ENCODE data around the gene GUCY1A1. TPM values are rescaled to one million over a fixed set of nuclear protein-coding genes. Genes with fewer than 3 reads are reported as not detected.

The GUCY1A1 gene
- total RNA-seq, 1 donor from 2014 or later = 136 TPM

GRCh38 chr4:155692361-155692760 is 25.7 kb downstream of the GUCY1A1 start:
- no peak for DNase-seq

DNA sequence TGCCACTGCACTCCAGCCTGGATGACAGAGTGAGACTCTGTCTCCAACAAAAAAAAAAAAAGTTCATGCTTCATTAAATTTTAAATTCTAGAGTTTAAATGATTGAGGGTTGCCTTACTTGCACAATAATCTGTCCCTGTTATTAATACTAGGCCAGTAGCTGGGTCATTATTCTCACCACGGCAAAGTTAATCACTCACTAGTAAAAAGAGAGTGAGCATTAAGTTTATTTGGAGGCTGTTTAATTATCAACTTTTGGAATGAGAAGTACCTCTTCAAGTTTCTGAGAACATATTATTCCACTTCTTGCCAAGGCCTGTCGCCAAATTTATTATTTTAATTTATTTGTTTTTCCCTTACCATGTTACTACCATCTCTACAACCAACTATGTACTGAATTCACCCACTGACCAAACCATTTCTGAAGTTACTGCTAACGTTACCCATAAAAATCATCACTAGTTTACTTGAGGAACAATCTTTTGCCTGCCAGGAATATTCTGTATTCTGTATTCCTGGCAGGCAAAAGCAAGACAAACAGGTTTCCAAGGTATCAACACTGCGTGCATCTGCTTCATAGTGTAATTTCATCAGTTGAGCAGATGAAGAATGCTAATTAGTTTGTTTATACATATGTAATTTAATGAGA is 26.5 kb downstream of the GUCY1A1 start:
- no peak for DNase-seq

GRCh38 chr4:155694100-155694785 is 27.6 kb downstream of the GUCY1A1 start:
- no peak for DNase-seq

GRCh38 chr4:155696226-155696625 is 29.6 kb downstream of the GUCY1A1 start:
- no peak for DNase-seq

DNA sequence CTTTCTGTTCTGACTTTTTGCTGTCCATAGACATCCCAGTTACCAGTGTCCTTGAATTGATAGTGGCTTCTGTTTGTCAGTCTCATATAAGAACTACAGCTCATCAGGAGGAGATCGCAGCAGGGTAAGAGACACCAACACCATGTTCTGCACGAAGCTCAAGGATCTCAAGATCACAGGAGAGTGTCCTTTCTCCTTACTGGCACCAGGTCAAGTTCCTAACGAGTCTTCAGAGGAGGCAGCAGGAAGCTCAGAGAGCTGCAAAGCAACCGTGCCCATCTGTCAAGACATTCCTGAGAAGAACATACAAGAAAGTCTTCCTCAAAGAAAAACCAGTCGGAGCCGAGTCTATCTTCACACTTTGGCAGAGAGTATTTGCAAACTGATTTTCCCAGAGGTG is 30.1 kb downstream of the GUCY1A1 start:
- no peak for DNase-seq

GRCh38 chr4:155701827-155702226 is 35.2 kb downstream of the GUCY1A1 start:
- no peak for DNase-seq

DNA sequence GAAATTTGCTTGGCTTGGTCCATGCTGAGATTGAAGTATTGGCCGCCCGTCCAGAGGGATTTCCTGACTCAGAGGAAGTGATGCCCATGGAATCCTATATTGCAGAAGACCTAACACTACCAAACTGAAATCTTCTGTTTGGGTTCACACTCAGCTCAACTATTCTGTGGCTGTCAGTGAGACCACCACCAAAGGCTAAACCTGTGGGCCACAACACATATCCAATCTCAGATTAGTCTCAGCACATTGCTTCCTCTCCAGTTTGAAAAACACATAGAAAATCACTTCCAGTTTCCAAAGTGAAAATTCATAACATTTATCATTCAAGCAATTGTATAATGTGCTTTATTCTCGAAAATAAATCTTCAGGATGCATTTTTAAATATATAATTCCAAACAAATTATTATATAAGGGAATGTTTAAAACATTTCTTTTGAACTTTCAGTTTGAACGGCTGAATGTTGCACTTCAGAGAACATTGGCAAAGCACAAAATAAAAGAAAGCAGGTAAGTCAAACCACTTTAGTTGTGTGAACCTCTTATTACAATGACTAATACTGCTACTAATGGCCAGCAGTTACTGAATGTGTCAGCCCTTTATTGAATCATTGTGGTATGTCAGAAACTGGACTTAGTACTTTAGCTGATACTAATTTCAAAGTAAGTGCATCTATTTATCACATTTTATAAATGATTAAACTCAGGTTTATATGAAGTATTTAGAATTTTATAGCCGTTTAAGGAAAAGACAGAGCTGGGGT is 37.0 kb downstream of the GUCY1A1 start:
- no peak for DNase-seq

DNA sequence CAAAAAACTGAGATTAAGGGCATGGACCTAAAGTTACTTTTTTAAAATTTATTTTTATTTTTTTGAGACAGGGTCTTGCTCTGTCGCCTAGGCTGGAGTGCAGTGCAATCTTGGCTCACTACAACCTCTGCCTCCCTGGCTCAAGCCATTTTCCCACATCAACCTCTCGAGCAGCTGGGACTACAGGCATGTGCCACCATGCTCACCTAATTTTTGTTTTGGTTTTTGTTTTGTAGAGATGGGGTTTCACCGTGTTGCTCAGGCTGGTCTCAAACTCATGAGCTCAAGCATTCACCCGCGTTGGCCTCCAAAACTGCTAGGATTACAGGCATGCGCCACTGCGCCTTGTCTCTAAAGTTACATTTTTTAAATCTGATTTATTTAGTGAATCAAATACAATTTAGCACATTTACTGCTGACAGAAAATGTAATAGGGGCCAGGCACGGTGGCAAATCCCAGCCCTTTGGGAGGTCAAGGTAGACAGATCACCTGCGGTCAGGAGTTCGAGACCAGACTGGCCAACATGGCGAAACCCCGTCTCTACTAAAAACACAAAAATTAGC is 38.3 kb downstream of the GUCY1A1 start:
- no peak for DNase-seq

DNA sequence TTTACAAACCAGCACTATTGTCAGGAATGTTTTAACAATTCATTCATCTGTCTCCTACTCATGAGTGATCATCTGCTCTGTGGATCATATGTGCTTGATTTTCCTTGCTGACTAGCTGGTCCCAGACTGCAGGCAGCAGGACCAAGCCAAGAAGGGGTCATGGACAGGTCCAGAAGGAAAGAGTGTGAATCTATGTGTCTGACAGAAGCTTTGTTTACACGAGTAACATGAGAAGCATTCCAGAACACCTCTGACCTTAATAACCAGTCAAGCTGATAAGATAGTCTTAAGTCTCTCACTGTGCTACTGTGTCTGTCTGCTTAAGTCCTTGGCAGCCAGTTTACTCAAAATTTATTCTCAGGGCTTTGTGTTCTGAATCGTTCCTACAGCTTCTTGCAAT is 39.0 kb downstream of the GUCY1A1 start:
- no peak for DNase-seq

DNA sequence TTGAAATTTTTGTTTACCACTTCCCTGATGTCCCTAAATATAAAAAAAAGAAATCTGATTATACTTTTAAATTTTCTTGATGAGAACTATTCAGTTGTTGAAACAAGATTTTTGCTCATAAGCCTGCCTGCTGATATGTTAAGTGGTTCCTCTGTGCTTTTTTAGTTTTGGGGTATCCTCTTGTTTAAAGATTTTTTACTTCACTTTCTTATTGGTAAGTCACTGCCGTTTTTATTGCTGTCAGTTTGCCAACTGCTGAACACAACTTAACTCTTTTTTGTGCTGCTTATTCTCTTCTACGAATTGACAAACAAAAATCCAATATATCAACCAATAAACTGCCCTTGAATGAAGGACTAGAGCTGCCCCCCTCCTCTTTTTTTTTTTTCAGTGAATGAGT is 39.5 kb downstream of the GUCY1A1 start:
- DNase-seq = no peak

GRCh38 chr4:155707251-155707650 is 40.6 kb downstream of the GUCY1A1 start:
- DNase-seq = no peak

DNA sequence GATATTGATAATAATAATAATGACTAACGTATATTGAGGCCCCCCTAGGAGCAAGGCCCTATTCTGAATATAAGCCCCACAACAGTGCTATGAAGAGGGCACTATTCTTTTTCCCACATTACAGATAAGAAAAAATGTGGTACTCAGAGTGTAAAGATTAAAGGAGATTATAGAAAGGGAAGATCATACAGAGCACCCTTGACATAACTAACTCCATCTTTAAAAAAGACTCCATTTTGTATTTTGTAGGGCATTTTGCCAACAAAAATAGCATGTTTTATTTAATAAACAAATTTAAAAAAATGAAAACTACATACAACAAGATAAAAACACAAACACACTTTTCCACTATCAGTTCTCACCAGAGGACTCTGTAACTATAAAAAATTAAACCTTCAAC is 42.1 kb downstream of the GUCY1A1 start:
- DNase-seq = no peak

- no peak for DNase-seq
Measured at GRCh38 chr4:155709918-155710317, 43.3 kb downstream of the GUCY1A1 start.

- no peak for DNase-seq
Measured at GRCh38 chr4:155711556-155711955, 44.9 kb downstream of the GUCY1A1 start.

DNA sequence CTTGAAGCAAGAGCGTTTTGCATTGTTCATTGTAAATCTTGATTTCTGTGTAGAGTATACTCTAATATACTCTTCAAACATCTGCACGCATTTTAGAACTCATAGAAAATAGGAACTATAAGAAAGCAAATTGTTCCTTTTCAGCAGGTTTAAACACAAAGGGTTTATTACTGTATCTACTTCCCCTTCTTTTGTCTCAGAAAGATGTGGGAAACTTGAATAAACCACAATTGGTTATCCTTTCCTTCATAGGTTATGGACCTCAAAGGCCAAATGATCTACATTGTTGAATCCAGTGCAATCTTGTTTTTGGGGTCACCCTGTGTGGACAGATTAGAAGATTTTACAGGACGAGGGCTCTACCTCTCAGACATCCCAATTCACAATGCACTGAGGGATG is 46.2 kb downstream of the GUCY1A1 start:
- no peak for DNase-seq

GRCh38 chr4:155713911-155714310 is 47.3 kb downstream of the GUCY1A1 start:
- DNase-seq = no peak

- DNase-seq = no peak
Measured at GRCh38 chr4:155722336-155722735, 55.7 kb downstream of the GUCY1A1 start.

DNA sequence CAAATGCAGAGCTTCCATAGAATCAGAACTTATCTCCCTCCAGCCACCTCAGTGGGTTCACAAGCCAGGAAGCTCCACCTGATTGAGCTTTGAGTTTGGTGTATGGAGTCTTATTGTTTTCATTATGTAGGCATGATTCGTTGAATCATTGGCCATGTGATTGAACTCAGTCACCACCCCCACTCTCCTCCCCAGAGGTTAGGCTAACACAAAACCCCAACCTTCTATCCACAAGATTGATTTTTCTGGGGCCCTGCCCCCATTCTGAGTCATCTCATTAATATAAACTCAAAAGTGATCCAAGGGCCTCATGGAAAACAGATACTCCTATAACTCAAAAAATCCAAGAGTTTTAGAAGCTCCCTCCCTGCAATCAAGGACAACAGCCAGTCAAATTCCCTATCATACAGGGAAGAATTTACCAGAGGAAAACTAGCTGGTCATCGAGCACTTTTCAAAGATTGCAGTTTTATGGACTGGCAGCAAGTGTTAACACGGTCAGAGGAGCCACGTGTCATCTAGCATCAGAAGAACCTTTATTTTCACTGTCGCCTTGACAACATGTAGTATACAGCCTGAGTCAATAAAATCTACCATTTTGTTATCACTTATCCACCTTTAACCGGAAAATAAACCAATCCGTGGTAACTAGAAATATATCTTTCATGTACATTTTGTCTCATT is 56.3 kb downstream of the GUCY1A1 start:
- no peak for DNase-seq

DNA sequence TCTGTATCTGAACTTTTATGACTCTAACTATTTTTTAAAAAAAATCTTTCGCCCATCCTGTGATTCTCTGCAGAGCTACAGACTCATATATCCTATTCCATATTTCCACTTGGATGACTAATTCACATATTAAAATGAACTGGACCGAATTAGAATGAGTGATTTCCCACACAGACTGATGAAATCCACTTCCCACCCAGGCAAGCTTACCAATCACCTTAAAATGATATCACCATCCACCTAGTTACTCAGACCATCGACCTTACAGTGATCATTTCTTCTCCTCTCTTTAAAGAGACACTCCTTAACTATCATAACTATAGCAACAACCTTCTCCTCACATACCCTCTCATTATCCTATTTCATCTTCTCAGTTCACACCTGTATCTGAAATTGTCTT is 58.1 kb downstream of the GUCY1A1 start:
- DNase-seq = no peak

DNA sequence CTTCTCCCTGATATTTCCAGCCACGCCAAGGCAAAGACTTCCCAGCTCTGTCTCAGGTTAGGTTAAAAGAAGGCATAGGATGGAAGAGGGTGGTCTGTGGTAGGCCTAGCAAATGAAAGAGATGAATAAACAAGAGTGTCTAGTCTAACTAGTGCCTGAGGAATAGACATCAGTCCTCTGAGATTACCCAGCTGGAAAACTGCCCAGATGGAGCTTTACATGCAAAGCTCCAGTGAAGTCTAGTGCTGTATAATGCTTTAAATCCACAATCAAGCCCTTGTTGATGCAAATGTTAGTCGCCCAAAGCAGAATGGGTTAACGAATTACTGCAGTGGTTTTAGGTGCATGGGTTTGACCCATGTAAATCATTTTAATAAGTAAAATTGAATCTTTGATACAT is 67.4 kb downstream of the GUCY1A1 start:
- DNase-seq = no peak

- DNase-seq = no peak
Measured at GRCh38 chr4:155734951-155735350, 68.3 kb downstream of the GUCY1A1 start.

- DNase-seq = no peak
Measured at GRCh38 chr4:155735496-155735895, 68.8 kb downstream of the GUCY1A1 start.

DNA sequence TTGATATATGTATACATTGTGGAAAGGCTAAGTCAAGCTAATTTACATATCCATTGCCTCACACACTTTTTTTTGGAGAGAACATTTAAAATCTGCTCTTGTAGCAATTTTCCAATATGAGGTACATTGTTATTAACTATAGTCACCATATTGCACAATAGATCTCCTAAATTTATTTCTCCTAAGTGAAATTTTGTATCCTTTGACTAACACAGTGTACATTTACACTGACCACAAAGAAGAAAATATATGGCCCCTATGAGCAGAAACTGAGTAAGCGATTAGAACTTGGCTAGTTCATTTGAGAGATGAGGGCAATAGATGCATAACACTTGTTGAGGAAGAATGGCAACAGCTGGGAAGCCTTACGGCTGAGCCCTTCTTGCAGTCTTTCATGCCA is 71.9 kb downstream of the GUCY1A1 start:
- no peak for DNase-seq

Data from occipital lobe (tissue), 2 donors.